Neutrophil (primary cell): Measurements from ENCODE around the gene TOMM70.

Source experiments
- H3K27ac ChIP-seq: fragments of 200-600 bp; sonication (generic); 2 replicates; pipeline ENCODE4 v1.5.1; 2016; ENCODE audit warnings: mild to moderate bottlenecking, moderate library complexity
- H3K27me3 ChIP-seq: fragments of 200-600 bp; sonication (generic); 2 replicates; pipeline ENCODE4 v1.6.0; 2016; ENCODE audit warnings: mild to moderate bottlenecking
- H3K36me3 ChIP-seq: fragments of 200-600 bp; sonication (generic); 2 replicates; pipeline ENCODE4 v1.5.1; 2017
- H3K4me1 ChIP-seq, 2 experiments: fragments of 200-600 bp in 1 of 2; sonication (generic) in 1 of 2; 1 replicate in 1 of 2; 2 replicates in 1 of 2; pipeline versions ENCODE4 v1.5.1 to v1.6.1; 2013 to 2016; ENCODE audit warnings: low read depth in 1 of 2, low read length in 1 of 2, mild to moderate bottlenecking in 1 of 2, moderate library complexity in 1 of 2; ENCODE audit not compliant: control insufficient read depth in 1 of 2, insufficient read depth in 1 of 2
- H3K4me3 ChIP-seq, 2 experiments: fragments of 200-600 bp in 1 of 2; sonication (generic) in 1 of 2; 1 replicate in 1 of 2; 2 replicates in 1 of 2; pipeline ENCODE4 v1.5.1; 2013 to 2016; ENCODE audit warnings: low read depth in 1 of 2, low read length in 1 of 2, mild to moderate bottlenecking in 1 of 2, moderate library complexity in 1 of 2
- H3K9me3 ChIP-seq: fragments of 200-600 bp; sonication (generic); 2 replicates; pipeline ENCODE4 v1.5.1; 2016
- CTCF ChIP-seq: fragments of 200-600 bp; sonication (generic); IDR thresholded peaks from 2 replicates; pipeline ENCODE4 v1.5.1; 2016; ENCODE audit warnings: antibody characterized with exemption

The TOMM70 gene

DNA sequence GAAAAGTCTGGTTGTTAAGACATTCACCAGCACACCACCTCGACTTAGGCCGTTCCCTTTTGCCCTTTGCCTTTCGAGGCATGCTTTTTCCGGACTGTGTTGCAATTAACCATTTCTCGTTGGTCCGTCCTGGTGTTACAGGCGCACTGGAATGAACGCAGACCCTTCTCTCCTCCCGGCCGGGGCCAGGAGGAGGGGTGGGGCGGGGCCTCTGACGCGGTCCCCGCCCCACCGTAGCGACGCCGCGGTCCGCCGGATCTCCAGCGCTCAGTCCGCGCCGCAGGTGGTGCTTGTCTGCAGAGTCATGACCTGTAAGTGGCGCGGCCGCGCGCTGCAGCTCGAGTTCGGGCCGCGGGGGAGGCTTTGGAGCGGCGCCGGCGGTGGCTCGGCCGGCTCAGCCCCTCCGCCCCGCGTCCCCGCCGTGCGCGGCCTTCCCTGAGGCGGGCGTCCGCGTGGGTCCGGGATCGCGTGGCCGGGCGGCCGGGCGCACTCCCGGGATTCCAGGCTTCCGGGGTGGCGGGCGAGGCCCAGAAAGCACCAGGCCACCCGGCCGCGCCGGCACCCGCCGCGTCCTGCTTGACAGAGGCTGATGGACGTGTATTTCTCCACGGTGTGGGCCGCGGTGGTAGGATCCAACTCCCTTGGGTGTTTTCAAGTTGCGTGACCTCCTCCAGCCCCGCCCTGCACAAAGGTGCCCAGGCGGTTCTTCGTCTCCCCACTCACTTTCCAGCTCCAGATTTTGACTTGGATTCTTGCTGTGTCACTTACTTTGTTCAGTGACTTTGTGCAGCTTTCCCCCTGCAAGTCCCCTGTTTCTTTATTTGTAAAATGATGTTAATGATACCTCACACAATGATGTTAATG is 66.2 kb downstream of the TOMM70 start, which contains the start of gene NIT2:
TSS of gene NIT2 (plus strand) at position 270 of the 864 bp plus-strand sequence. CDS start at position 305, 35 bp downstream.
- H3K4me3 ChIP-seq = peak within 1 kb of the TSS; percentile 71 to 72
- no peaks in the 10 kb centered on the region for H3K27me3 ChIP-seq
- peaks cover 17 to 23% of the 10 kb centered on the region in 2 experiments for H3K4me1 ChIP-seq
- TF ChIP-seq CTCF = peak; percentile 12
- H3K9me3 ChIP-seq = no peaks in the 10 kb centered on the region
- peak within 1 kb of the TSS; percentile 64 for H3K27ac ChIP-seq
- H3K36me3 ChIP-seq = no peaks in the 10 kb centered on the region

GRCh38 chr3:100333970-100334487 is 66.9 kb downstream of the TOMM70 start:
- Histone ChIP-seq H3K9me3 (no peaks in the 10 kb centered on the region), H3K4me1 (peaks cover 17 to 18% of the 10 kb centered on the region in 2 experiments), H3K36me3 (no peaks in the 10 kb centered on the region), H3K27ac (peak overlapping the region; percentile 64), H3K4me3 (peak overlapping the region; percentile 71 to 72), H3K27me3 (no peaks in the 10 kb centered on the region)
- TF ChIP-seq CTCF = no peak

- H3K4me3 ChIP-seq = no peak overlapping the region
- H3K4me1 ChIP-seq = peaks cover 17 to 18% of the 10 kb centered on the region in 2 experiments
- H3K9me3 ChIP-seq = no peaks in the 10 kb centered on the region
- H3K27me3 ChIP-seq = no peaks in the 10 kb centered on the region
- no peaks in the 10 kb centered on the region for H3K36me3 ChIP-seq
- TF ChIP-seq CTCF = no peak
- no peak overlapping the region for H3K27ac ChIP-seq
Measured at GRCh38 chr3:100333051-100333450, 67.8 kb downstream of the TOMM70 start.

- peaks cover 17 to 18% of the 10 kb centered on the region in 2 experiments for H3K4me1 ChIP-seq
- H3K27ac ChIP-seq = no peak overlapping the region
- H3K4me3 ChIP-seq = no peak overlapping the region
- no peaks in the 10 kb centered on the region for H3K9me3 ChIP-seq
- H3K27me3 ChIP-seq = no peaks in the 10 kb centered on the region
- TF ChIP-seq CTCF = no peak
- H3K36me3 ChIP-seq = no peaks in the 10 kb centered on the region
Measured at GRCh38 chr3:100331660-100332059, 69.2 kb downstream of the TOMM70 start.

GRCh38 chr3:100330651-100331050 is 70.2 kb downstream of the TOMM70 start:
- TF ChIP-seq CTCF = no peak
- H3K27me3 ChIP-seq = no peaks in the 10 kb centered on the region
- H3K36me3 ChIP-seq = peaks cover 7% of the 10 kb centered on the region
- H3K4me1 ChIP-seq = peaks cover 13% of the 10 kb centered on the region in 2 experiments
- H3K9me3 ChIP-seq = no peaks in the 10 kb centered on the region
- H3K27ac ChIP-seq = no peak overlapping the region
- no peak overlapping the region for H3K4me3 ChIP-seq
